Measurements from ENCODE around the gene LTBP1. TPM values are rescaled to one million over a fixed set of nuclear protein-coding genes. Genes with fewer than 3 reads are reported as not detected.

The LTBP1 gene
- polyA plus RNA-seq, 1 experiment: 124 TPM

- H3K36me3 ChIP-seq (ENCODE audit: control insufficient read depth, insufficient read depth, low read length): no peaks in the 10 kb centered on the region
- ChIA-PET CTCF (no interaction called here), POLR2A (no interaction called here)
- H3K4me3 ChIP-seq (ENCODE audit: low read depth, low read length): no peak overlapping the region
- TF ChIP-seq CTCF (IDR thresholded peaks at IDR 0.05; ENCODE audit: insufficient read depth, low read depth, low read length): no peak
- no peaks in the 10 kb centered on the region for H3K27me3 ChIP-seq (ENCODE audit: control insufficient read depth, insufficient read depth, low read length)
- DNase-seq (ENCODE audit: low read depth): no peak
Observed at GRCh38 chr2:33215983-33216382, 269.2 kb downstream of the LTBP1 start.

- no peak for TF ChIP-seq CTCF (IDR thresholded peaks at IDR 0.05; ENCODE audit: insufficient read depth, low read depth, low read length)
- Histone ChIP-seq H3K27me3 (ENCODE audit: control insufficient read depth, insufficient read depth, low read length) (no peaks in the 10 kb centered on the region), H3K4me3 (ENCODE audit: low read depth, low read length) (no peak overlapping the region), H3K36me3 (ENCODE audit: control insufficient read depth, insufficient read depth, low read length) (no peaks in the 10 kb centered on the region)
- CTCF ChIA-PET: interaction anchor here (1.0 kb wide), 1 partner anchor 179 kb away, joined by 5 read pairs; no protein-coding TSS in a partner anchor
- DNase-seq (ENCODE audit: low read depth): no peak
- POLR2A ChIA-PET: no interaction called here
Observed at GRCh38 chr2:33216508-33217182, 269.9 kb downstream of the LTBP1 start.

GRCh38 chr2:33217406-33217805 lies 270.7 kb downstream of the LTBP1 start:
- no peaks in the 10 kb centered on the region for H3K36me3 ChIP-seq (ENCODE audit: control insufficient read depth, insufficient read depth, low read length)
- no peak overlapping the region for H3K4me3 ChIP-seq (ENCODE audit: low read depth, low read length)
- POLR2A ChIA-PET: no interaction called here
- no peak for TF ChIP-seq CTCF (IDR thresholded peaks at IDR 0.05; ENCODE audit: insufficient read depth, low read depth, low read length)
- no peaks in the 10 kb centered on the region for H3K27me3 ChIP-seq (ENCODE audit: control insufficient read depth, insufficient read depth, low read length)
- CTCF ChIA-PET: interaction anchor here (1.0 kb wide), 1 partner anchor 178 kb away, joined by 5 read pairs; no protein-coding TSS in a partner anchor
- DNase-seq (ENCODE audit: low read depth): no peak

- no peak for DNase-seq (ENCODE audit: low read depth)
- TF ChIP-seq CTCF (IDR thresholded peaks at IDR 0.05; ENCODE audit: insufficient read depth, low read depth, low read length): no peak
- Histone ChIP-seq H3K4me3 (ENCODE audit: low read depth, low read length) (no peak overlapping the region), H3K27me3 (ENCODE audit: control insufficient read depth, insufficient read depth, low read length) (no peaks in the 10 kb centered on the region), H3K36me3 (ENCODE audit: control insufficient read depth, insufficient read depth, low read length) (no peaks in the 10 kb centered on the region)
- CTCF ChIA-PET: no interaction called here
- POLR2A ChIA-PET: interaction anchor here (0.8 kb wide), 1 partner anchor 24 kb away, joined by 4 read pairs; no protein-coding TSS in a partner anchor
Observed at GRCh38 chr2:33219114-33219513, 272.4 kb downstream of the LTBP1 start.

- TF ChIP-seq CTCF (IDR thresholded peaks at IDR 0.05; ENCODE audit: insufficient read depth, low read depth, low read length): no peak
- no peaks in the 10 kb centered on the region for H3K36me3 ChIP-seq (ENCODE audit: control insufficient read depth, insufficient read depth, low read length)
- CTCF ChIA-PET: interaction anchor here (0.6 kb wide), 2 partner anchors 177 to 186 kb away, joined by 3 read pairs; no protein-coding TSS in a partner anchor
- POLR2A ChIA-PET: interaction anchor here (0.8 kb wide), 1 partner anchor 23 kb away, joined by 4 read pairs; no protein-coding TSS in a partner anchor
- no peak for DNase-seq (ENCODE audit: low read depth)
- no peaks in the 10 kb centered on the region for H3K27me3 ChIP-seq (ENCODE audit: control insufficient read depth, insufficient read depth, low read length)
- H3K4me3 ChIP-seq (ENCODE audit: low read depth, low read length): no peak overlapping the region
Observed at GRCh38 chr2:33219850-33220275, 273.1 kb downstream of the LTBP1 start.

All from BJ (cell line).